H1 (cell line): ENCODE measurements around the gene NECAP2.
"Not testable (repeated sequence)": the region's sequence is repeated elsewhere in the genome, so short reads cannot be mapped to it uniquely, and the experiment has no call there.

Experiments
- ATF3 ChIP-seq: IDR thresholded peaks from 2 replicates; pipeline ENCODE4 v1.6.1; 2011; ENCODE audit warnings: low read depth, mild to moderate bottlenecking, low read length; ENCODE audit not compliant: insufficient read depth
- CHD2 ChIP-seq: IDR thresholded peaks from 2 replicates; pipeline ENCODE4 v1.6.1; 2012; ENCODE audit warnings: low read length, improper control_type of control experiment
- CTCF ChIP-seq, 3 experiments: IDR thresholded peaks; 1 replicate in 2 of 3; 2 replicates in 1 of 3; pipeline versions ENCODE4 v1.5.1 to v1.6.1; 2011; ENCODE audit warnings: low read length in 3 of 3, mild to moderate bottlenecking in 3 of 3, inconsistent platforms in 2 of 3, low read depth in 1 of 3, moderate library complexity in 1 of 3; ENCODE audit not compliant: insufficient read depth in 1 of 3; ENCODE audit errors: control extremely low read depth in 1 of 3
- PHF8 ChIP-seq: fragments of 200-600 bp; sonication (generic); conservative IDR thresholded peaks from 2 replicates; pipeline ENCODE4 v1.7.1; 2012; ENCODE audit warnings: low read depth, mild to moderate bottlenecking, inconsistent platforms, low read length, moderate library complexity
- SP1 ChIP-seq: IDR thresholded peaks from 2 replicates; pipeline ENCODE4 v1.6.1; 2011; ENCODE audit warnings: low read depth, low read length
- SUZ12 ChIP-seq: fragments of 200-600 bp; sonication (generic); IDR thresholded peaks from 2 replicates; pipeline ENCODE4 v1.6.1; 2012; ENCODE audit warnings: mild to moderate bottlenecking, inconsistent platforms, low read length, moderate library complexity, mixed read lengths
- TAF1 ChIP-seq: IDR thresholded peaks from 2 replicates; pipeline ENCODE4 v1.6.1; 2011; ENCODE audit warnings: mild to moderate bottlenecking, low read depth, low read length
- ZNF274 ChIP-seq: IDR thresholded peaks from 2 replicates; pipeline ENCODE4 v1.7.0; 2012; ENCODE audit warnings: low read length, borderline replicate concordance; ENCODE audit errors: extremely low read depth

- not testable (repeated sequence) for TF ChIP-seq CTCF (IDR thresholded peaks at IDR 0.05; ENCODE audit: control extremely low read depth in 1 of 3, insufficient read depth in 1 of 3, low read depth in 1 of 3, low read length in 3 of 3); PHF8; CHD2; ZNF274; SP1; ATF3; TAF1; SUZ12
Observed at GRCh38 chr1:16508861-16509445, 68.4 kb downstream of the NECAP2 start.
